Smooth muscle cell (in vitro differentiated cells): Measurements from ENCODE around the gene ARHGAP26. TPM values are rescaled to one million over a fixed set of nuclear protein-coding genes. Genes with fewer than 3 reads are reported as not detected.

Source experiments
- DNase-seq: peaks from one replicate; lab custom pipeline; 2025; ENCODE audit not compliant: unreplicated experiment; lab: John Stamatoyannopoulos, UW
- H2AFZ ChIP-seq: fragments of 200-600 bp; sonication (generic); 2 replicates; pipeline ENCODE4 v1.6.0; 2016; ENCODE audit warnings: antibody characterized with exemption, low read depth, mild to moderate bottlenecking
- H3F3A ChIP-seq: fragments of 200-600 bp; sonication (generic); 2 replicates; pipeline ENCODE4 v1.6.0; 2017; ENCODE audit warnings: antibody characterized with exemption, low read depth
- H3K27ac ChIP-seq: fragments of 200-600 bp; sonication (generic); 2 replicates; pipeline ENCODE4 v1.5.1; 2016; ENCODE audit warnings: low read depth, mild to moderate bottlenecking
- H3K27me3 ChIP-seq: fragments of 200-600 bp; sonication (generic); 2 replicates; pipeline ENCODE4 v1.6.1; 2016; ENCODE audit warnings: low read depth, mild to moderate bottlenecking
- H3K36me3 ChIP-seq: fragments of 200-600 bp; sonication (generic); 2 replicates; pipeline ENCODE4 v1.5.1; 2016; ENCODE audit warnings: low read depth
- H3K4me1 ChIP-seq: fragments of 200-600 bp; sonication (generic); 2 replicates; pipeline ENCODE4 v1.5.1; 2016; ENCODE audit warnings: low read depth
- H3K4me2 ChIP-seq: fragments of 200-600 bp; sonication (generic); 2 replicates; pipeline ENCODE4 v1.6.0; 2016; ENCODE audit warnings: mild to moderate bottlenecking
- H3K4me3 ChIP-seq: fragments of 200-600 bp; sonication (generic); 2 replicates; pipeline ENCODE4 v1.5.1; 2016; ENCODE audit warnings: mild to moderate bottlenecking
- H3K79me2 ChIP-seq: fragments of 200-600 bp; sonication (generic); 2 replicates; pipeline ENCODE4 v1.6.0; 2016; ENCODE audit warnings: low read depth, mild to moderate bottlenecking
- H3K9ac ChIP-seq: fragments of 200-600 bp; sonication (generic); 2 replicates; pipeline ENCODE4 v1.6.0; 2016; ENCODE audit warnings: low read depth
- H3K9me3 ChIP-seq: fragments of 200-600 bp; sonication (generic); replicated peaks from 2 replicates; pipeline ENCODE4 v1.5.1; 2016; ENCODE audit warnings: low read depth
- H4K20me1 ChIP-seq: fragments of 200-600 bp; sonication (generic); 2 replicates; pipeline ENCODE4 v1.6.0; 2016; ENCODE audit warnings: low read depth
- CTCF ChIP-seq: fragments of 200-600 bp; sonication (generic); IDR thresholded peaks from 2 replicates; pipeline ENCODE4 v1.5.1; 2017; ENCODE audit warnings: borderline replicate concordance, mild to moderate bottlenecking, antibody characterized with exemption; ENCODE audit not compliant: insufficient read depth, poor library complexity, severe bottlenecking
- WGBS: methylation state at CpG from one replicate; pipeline ENCODE4 v1.1.7; 2016; ENCODE audit warnings: low lambda C conversion rate; 5-methylcytosine and 5-hydroxymethylcytosine counted together
- polyA plus RNA-seq: library from polyadenylated mRNA; unstranded; fragments of >200 nt; fragmentation: Nextera tagmentation; extraction: Ambion mirVana; gene quantifications from 2 replicates; pipeline ENCODE4 v1.2.1, GENCODE V29; 2016
- total RNA-seq: library from RNA; depleted of rRNA; stranded (reverse); fragments of >200 nt; gene quantifications from 2 replicates; pipeline ENCODE4 v1.2.3, GENCODE V29; 2014

ARHGAP26 gene
- total and polyA plus RNA-seq, 2 experiments from 2014 or later, result 2.2 to 5.1 TPM

GRCh38 chr5:143140492-143141203, 370.5 kb downstream of the ARHGAP26 start:
- TF ChIP-seq CTCF, result no peak
- Histone ChIP-seq H3K36me3 (no peaks in the 10 kb centered on the region), H3K27ac (peak overlapping the region; percentile 93), H3K79me2 (no peaks in the 10 kb centered on the region), H3K9ac (no peak overlapping the region), H3K27me3 (no peaks in the 10 kb centered on the region), H3K4me3 (no peak overlapping the region), H3K4me2 (no peak overlapping the region), H3K4me1 (peaks cover 13% of the 10 kb centered on the region), H4K20me1 (no peaks in the 10 kb centered on the region), H3F3A (peaks cover 17% of the 10 kb centered on the region), H3K9me3 (no peaks in the 10 kb centered on the region), H2AFZ (no peak overlapping the region)
- 76% methylated on average over 9 of the region's 9 CpGs for WGBS
- no peak for DNase-seq

GRCh38 chr5:143141652-143142051, 371.5 kb downstream of the ARHGAP26 start:
- 58% methylated on average over 6 of the region's 6 CpGs for WGBS
- Histone ChIP-seq H3K9me3 (no peaks in the 10 kb centered on the region), H3F3A (peaks cover 23% of the 10 kb centered on the region), H3K9ac (no peak overlapping the region), H4K20me1 (no peaks in the 10 kb centered on the region), H3K36me3 (no peaks in the 10 kb centered on the region), H3K27ac (peak overlapping the region; percentile 93), H3K27me3 (no peaks in the 10 kb centered on the region), H3K4me3 (no peak overlapping the region), H3K4me1 (peaks cover 9% of the 10 kb centered on the region), H3K79me2 (no peaks in the 10 kb centered on the region), H2AFZ (no peak overlapping the region), H3K4me2 (no peak overlapping the region)
- DNase-seq, result no peak
- no peak for TF ChIP-seq CTCF

GRCh38 chr5:143142596-143143435, 372.6 kb downstream of the ARHGAP26 start:
- Histone ChIP-seq H4K20me1 (no peaks in the 10 kb centered on the region), H3K27me3 (no peaks in the 10 kb centered on the region), H3K4me1 (peaks cover 9% of the 10 kb centered on the region), H3F3A (peaks cover 23% of the 10 kb centered on the region), H3K27ac (peak overlapping the region; percentile 93), H2AFZ (no peak overlapping the region), H3K36me3 (no peaks in the 10 kb centered on the region), H3K9me3 (no peaks in the 10 kb centered on the region), H3K4me2 (peak overlapping the region; percentile 16), H3K9ac (peak overlapping the region; percentile 27), H3K79me2 (no peaks in the 10 kb centered on the region), H3K4me3 (no peak overlapping the region)
- 75% methylated on average over 8 of the region's 8 CpGs for WGBS
- TF ChIP-seq CTCF, result no peak
- DNase-seq, result no peak
